Panc1 (cell line): ENCODE results near the gene ITGA3.

Experiments
- POLR2AphosphoS5 ChIP-seq: IDR thresholded peaks from 2 replicates; pipeline ENCODE4 v1.6.1; 2012; ENCODE audit warnings: mild to moderate bottlenecking, low read depth, low read length, moderate library complexity
- SIN3A ChIP-seq: IDR thresholded peaks from 2 replicates; pipeline ENCODE4 v1.6.1; 2012; ENCODE audit warnings: low read depth, mild to moderate bottlenecking, low read length, moderate library complexity, borderline replicate concordance; ENCODE audit not compliant: insufficient read depth
- TF ChIP-seq, protein P1 (sequence below): fragments of 450-650 bp; IDR thresholded peaks from 2 replicates; pipeline ENCODE4 v1.5.1; 2017; ENCODE audit warnings: mild to moderate bottlenecking
- TF ChIP-seq, protein P2 (sequence below), 2 experiments: IDR thresholded peaks; 2 replicates each; pipeline ENCODE4 v1.6.1; 2011 to 2012; ENCODE audit warnings: low read depth in 2 of 2, control low read depth in 1 of 2, low read length in 1 of 2, mild to moderate bottlenecking in 1 of 2, moderate library complexity in 1 of 2; ENCODE audit not compliant: insufficient read depth in 1 of 2

DNA sequence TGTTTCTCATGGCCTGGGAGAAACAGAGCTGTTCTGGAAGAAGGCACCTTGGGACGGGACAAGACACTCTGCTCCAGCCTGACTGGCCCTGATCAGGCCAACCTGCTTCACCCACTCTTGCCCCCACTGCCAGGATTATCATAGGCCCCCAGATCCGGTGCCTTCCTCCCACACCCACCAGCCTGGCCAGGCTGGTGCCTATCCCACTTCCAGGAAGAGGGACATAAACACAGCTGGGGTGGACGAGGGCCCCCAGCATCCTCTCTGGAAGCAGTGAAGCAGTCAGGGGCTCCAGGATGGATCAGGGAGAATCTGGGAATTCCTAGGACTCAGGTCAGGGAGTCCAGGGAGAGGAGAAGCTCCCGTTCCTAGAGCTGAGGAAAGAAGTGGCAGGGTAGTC, 16.9 kb upstream of the ITGA3 start:
- TF ChIP-seq, protein P1, sequence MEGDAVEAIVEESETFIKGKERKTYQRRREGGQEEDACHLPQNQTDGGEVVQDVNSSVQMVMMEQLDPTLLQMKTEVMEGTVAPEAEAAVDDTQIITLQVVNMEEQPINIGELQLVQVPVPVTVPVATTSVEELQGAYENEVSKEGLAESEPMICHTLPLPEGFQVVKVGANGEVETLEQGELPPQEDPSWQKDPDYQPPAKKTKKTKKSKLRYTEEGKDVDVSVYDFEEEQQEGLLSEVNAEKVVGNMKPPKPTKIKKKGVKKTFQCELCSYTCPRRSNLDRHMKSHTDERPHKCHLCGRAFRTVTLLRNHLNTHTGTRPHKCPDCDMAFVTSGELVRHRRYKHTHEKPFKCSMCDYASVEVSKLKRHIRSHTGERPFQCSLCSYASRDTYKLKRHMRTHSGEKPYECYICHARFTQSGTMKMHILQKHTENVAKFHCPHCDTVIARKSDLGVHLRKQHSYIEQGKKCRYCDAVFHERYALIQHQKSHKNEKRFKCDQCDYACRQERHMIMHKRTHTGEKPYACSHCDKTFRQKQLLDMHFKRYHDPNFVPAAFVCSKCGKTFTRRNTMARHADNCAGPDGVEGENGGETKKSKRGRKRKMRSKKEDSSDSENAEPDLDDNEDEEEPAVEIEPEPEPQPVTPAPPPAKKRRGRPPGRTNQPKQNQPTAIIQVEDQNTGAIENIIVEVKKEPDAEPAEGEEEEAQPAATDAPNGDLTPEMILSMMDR: no peak
- TF ChIP-seq POLR2AphosphoS5 (no peak), SIN3A (no peak)
- TF ChIP-seq, protein P2, sequence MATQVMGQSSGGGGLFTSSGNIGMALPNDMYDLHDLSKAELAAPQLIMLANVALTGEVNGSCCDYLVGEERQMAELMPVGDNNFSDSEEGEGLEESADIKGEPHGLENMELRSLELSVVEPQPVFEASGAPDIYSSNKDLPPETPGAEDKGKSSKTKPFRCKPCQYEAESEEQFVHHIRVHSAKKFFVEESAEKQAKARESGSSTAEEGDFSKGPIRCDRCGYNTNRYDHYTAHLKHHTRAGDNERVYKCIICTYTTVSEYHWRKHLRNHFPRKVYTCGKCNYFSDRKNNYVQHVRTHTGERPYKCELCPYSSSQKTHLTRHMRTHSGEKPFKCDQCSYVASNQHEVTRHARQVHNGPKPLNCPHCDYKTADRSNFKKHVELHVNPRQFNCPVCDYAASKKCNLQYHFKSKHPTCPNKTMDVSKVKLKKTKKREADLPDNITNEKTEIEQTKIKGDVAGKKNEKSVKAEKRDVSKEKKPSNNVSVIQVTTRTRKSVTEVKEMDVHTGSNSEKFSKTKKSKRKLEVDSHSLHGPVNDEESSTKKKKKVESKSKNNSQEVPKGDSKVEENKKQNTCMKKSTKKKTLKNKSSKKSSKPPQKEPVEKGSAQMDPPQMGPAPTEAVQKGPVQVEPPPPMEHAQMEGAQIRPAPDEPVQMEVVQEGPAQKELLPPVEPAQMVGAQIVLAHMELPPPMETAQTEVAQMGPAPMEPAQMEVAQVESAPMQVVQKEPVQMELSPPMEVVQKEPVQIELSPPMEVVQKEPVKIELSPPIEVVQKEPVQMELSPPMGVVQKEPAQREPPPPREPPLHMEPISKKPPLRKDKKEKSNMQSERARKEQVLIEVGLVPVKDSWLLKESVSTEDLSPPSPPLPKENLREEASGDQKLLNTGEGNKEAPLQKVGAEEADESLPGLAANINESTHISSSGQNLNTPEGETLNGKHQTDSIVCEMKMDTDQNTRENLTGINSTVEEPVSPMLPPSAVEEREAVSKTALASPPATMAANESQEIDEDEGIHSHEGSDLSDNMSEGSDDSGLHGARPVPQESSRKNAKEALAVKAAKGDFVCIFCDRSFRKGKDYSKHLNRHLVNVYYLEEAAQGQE (IDR thresholded peaks at IDR 0.05; ENCODE audit: insufficient read depth in 1 of 2, low read depth in 2 of 2, low read length in 1 of 2): no peak
